H1 (cell line): Measurements from ENCODE around the gene LYPD6B. TPM values are rescaled to one million over a fixed set of nuclear protein-coding genes. Genes with fewer than 3 reads are reported as not detected.

Source experiments
- CTCF ChIA-PET: fragments of 300-600 bp; sonication (Branson Sonifier 250); formaldehyde crosslinking; loops from one replicate; lab custom pipeline; 2021; ENCODE audit not compliant: partially characterized antibody; lab: Charles Lee
- POLR2A ChIA-PET: fragments of 300-600 bp; sonication (Branson Sonifier 250); formaldehyde crosslinking; loops from one replicate; lab custom pipeline; 2021; ENCODE audit warnings: inconsistent platforms; ENCODE audit not compliant: partially characterized antibody; lab: Charles Lee
- DNase-seq, 2 experiments: peaks; one replicate each; pipeline versions ENCODE4 v3.0.0 to v3.0.0-alpha.2; 2010 to 2022; ENCODE audit warnings: low spot score in 2 of 2, low read depth in 1 of 2, mixed read lengths in 1 of 2
- FAIRE-seq: peaks from 2 replicates; lab custom pipeline; 2011; peaks lifted over from hg19 to GRCh38; lab: Jason Lieb, UNC
- H2AFZ ChIP-seq: 2 replicates; pipeline ENCODE4 v1.8.1; 2012; ENCODE audit warnings: low read length, inconsistent platforms
- H2AK5ac ChIP-seq: 2 replicates; pipeline ENCODE4 v1.6.1; 2013; ENCODE audit warnings: low read depth, low read length
- H2BK120ac ChIP-seq: replicated peaks from 2 replicates; pipeline ENCODE3; 2013; ENCODE audit warnings: low read depth, low read length, inconsistent platforms
- H2BK12ac ChIP-seq: 2 replicates; pipeline ENCODE4 v1.6.1; 2013; ENCODE audit warnings: low read depth, low read length
- H2BK15ac ChIP-seq: 2 replicates; pipeline ENCODE4 v1.6.1; 2013; ENCODE audit warnings: low read length
- H2BK20ac ChIP-seq: 2 replicates; pipeline ENCODE4 v1.6.1; 2013; ENCODE audit warnings: low read length
- H2BK5ac ChIP-seq: 2 replicates; pipeline ENCODE4 v1.6.1; 2013; ENCODE audit warnings: low read depth, low read length
- H3K14ac ChIP-seq: 2 replicates; pipeline ENCODE4 v1.6.1; 2013; ENCODE audit warnings: inconsistent platforms; ENCODE audit not compliant: insufficient read length
- H3K18ac ChIP-seq: 2 replicates; pipeline ENCODE4 v1.6.1; 2013; ENCODE audit warnings: low read length; ENCODE audit errors: extremely low read depth
- H3K23ac ChIP-seq: 2 replicates; pipeline ENCODE4 v1.6.1; 2013; ENCODE audit warnings: inconsistent platforms; ENCODE audit not compliant: insufficient read length
- H3K23me2 ChIP-seq: 2 replicates; pipeline ENCODE4 v1.6.1; 2013; ENCODE audit warnings: low read depth, low read length
- H3K27ac ChIP-seq: 2 replicates; pipeline ENCODE4 v1.6.1; 2011; ENCODE audit warnings: low read depth, low read length, inconsistent platforms
- H3K27me3 ChIP-seq, 4 experiments: replicated peaks in 1 of 4; 1 replicate in 1 of 4; 2 replicates in 3 of 4; pipeline versions ENCODE4 v1.6.1 to v1.8.1; 2011 to 2013; ENCODE audit warnings: low read length in 3 of 4, mild to moderate bottlenecking in 3 of 4, inconsistent platforms in 2 of 4, mixed read lengths in 2 of 4, moderate library complexity in 1 of 4; ENCODE audit not compliant: control insufficient read depth in 3 of 4, insufficient read depth in 3 of 4; ENCODE audit errors: extremely low read depth in 1 of 4
- H3K36me3 ChIP-seq, 4 experiments: 2 replicates each; pipeline versions ENCODE4 v1.6.1 to v1.8.1; 2011 to 2013; ENCODE audit warnings: mild to moderate bottlenecking in 4 of 4, low read length in 3 of 4, moderate library complexity in 2 of 4, control low read depth in 1 of 4, inconsistent platforms in 1 of 4; ENCODE audit not compliant: insufficient read depth in 4 of 4, control insufficient read depth in 2 of 4
- H3K4ac ChIP-seq: replicated peaks from 2 replicates; pipeline ENCODE3; 2013; ENCODE audit warnings: low read length, low read depth, mixed read lengths, inconsistent platforms; ENCODE audit not compliant: insufficient read length
- H3K4me1 ChIP-seq, 4 experiments: replicated peaks in 1 of 4; 1 replicate in 1 of 4; 2 replicates in 3 of 4; pipeline versions ENCODE4 v1.6.1 to v1.8.1; 2011 to 2013; ENCODE audit warnings: low read length in 3 of 4, inconsistent platforms in 2 of 4, mixed read lengths in 1 of 4; ENCODE audit not compliant: insufficient read depth in 4 of 4, control insufficient read depth in 3 of 4
- H3K4me2 ChIP-seq, 2 experiments: 2 replicates each; pipeline versions ENCODE4 v1.6.1 to v1.8.1; 2011 to 2013; ENCODE audit warnings: low read depth in 2 of 2, low read length in 2 of 2, control low read depth in 1 of 2, inconsistent platforms in 1 of 2, mild to moderate bottlenecking in 1 of 2; ENCODE audit not compliant: insufficient read depth in 1 of 2
- H3K4me3 ChIP-seq, 4 experiments: fragments of 200-600, 300-600 bp in 1 of 4; sonication (generic), shearing (Covaris generic), sonication (Bioruptor Twin) in 1 of 4; 2 replicates each; pipeline versions ENCODE4 v1.5.1 to v1.8.1; 2011 to 2016; ENCODE audit warnings: low read length in 4 of 4, low read depth in 3 of 4, control low read depth in 2 of 4, inconsistent platforms in 2 of 4, mild to moderate bottlenecking in 2 of 4, mixed read lengths in 1 of 4, moderate library complexity in 1 of 4; ENCODE audit not compliant: insufficient read depth in 2 of 4; ENCODE audit errors: extremely low read depth in 1 of 4
- H3K56ac ChIP-seq: replicated peaks from 2 replicates; pipeline ENCODE3; 2013; ENCODE audit warnings: low read depth, mild to moderate bottlenecking, mixed read lengths, low read length, inconsistent platforms; ENCODE audit not compliant: insufficient read length
- H3K79me1 ChIP-seq: 2 replicates; pipeline ENCODE4 v1.6.1; 2013; ENCODE audit warnings: low read depth, low read length, control low read depth
- H3K79me2 ChIP-seq, 2 experiments: 2 replicates each; pipeline versions ENCODE4 v1.6.1 to v1.8.1; 2012 to 2013; ENCODE audit warnings: low read length in 2 of 2, mild to moderate bottlenecking in 2 of 2, inconsistent platforms in 1 of 2; ENCODE audit not compliant: insufficient read depth in 2 of 2, control insufficient read depth in 1 of 2
- H3K9ac ChIP-seq, 4 experiments: replicated peaks in 1 of 4; 1 replicate in 1 of 4; 2 replicates in 3 of 4; pipeline versions ENCODE4 v1.6.1 to v1.8.1; 2011 to 2013; ENCODE audit warnings: low read depth in 3 of 4, low read length in 3 of 4, control low read depth in 2 of 4, mild to moderate bottlenecking in 2 of 4, moderate library complexity in 2 of 4, inconsistent platforms in 1 of 4; ENCODE audit errors: extremely low read depth in 1 of 4
- H3K9me3 ChIP-seq, 2 experiments: 2 replicates each; pipeline versions ENCODE4 v1.6.1 to v1.8.1; 2012 to 2013; ENCODE audit warnings: mild to moderate bottlenecking in 2 of 2, moderate library complexity in 2 of 2, control low read depth in 1 of 2, inconsistent platforms in 1 of 2, low read depth in 1 of 2, low read length in 1 of 2, mixed read lengths in 1 of 2; ENCODE audit not compliant: insufficient read depth in 2 of 2
- H4K20me1 ChIP-seq, 2 experiments: replicated peaks in 1 of 2; 2 replicates each; pipeline versions ENCODE3 to v1.8.1; 2011 to 2013; ENCODE audit warnings: inconsistent platforms in 2 of 2, low read length in 2 of 2, mild to moderate bottlenecking in 1 of 2; ENCODE audit not compliant: insufficient read depth in 2 of 2, control insufficient read depth in 1 of 2
- H4K5ac ChIP-seq: 2 replicates; pipeline ENCODE4 v1.6.1; 2013; ENCODE audit warnings: low read length, low read depth, mixed read lengths, inconsistent platforms; ENCODE audit not compliant: insufficient read length
- H4K8ac ChIP-seq: 2 replicates; pipeline ENCODE4 v1.8.0; 2013; ENCODE audit warnings: mild to moderate bottlenecking, moderate library complexity, low read length, inconsistent platforms; ENCODE audit not compliant: insufficient read depth; ENCODE audit errors: extremely low read depth
- H4K91ac ChIP-seq: replicated peaks from 2 replicates; pipeline ENCODE3; 2013; ENCODE audit warnings: low read length, mixed read lengths, inconsistent platforms; ENCODE audit not compliant: insufficient read length
- ATF2 ChIP-seq: IDR thresholded peaks from 2 replicates; pipeline ENCODE4 v1.6.1; 2012; ENCODE audit warnings: low read length, inconsistent platforms
- HDAC2 ChIP-seq, 2 experiments: fragments of 300-600 bp in 1 of 2; sonication (generic) in 1 of 2; IDR thresholded peaks; 2 replicates each; pipeline ENCODE4 v1.6.1; 2011 to 2012; ENCODE audit warnings: low read depth in 2 of 2, low read length in 2 of 2, mild to moderate bottlenecking in 2 of 2, moderate library complexity in 2 of 2, borderline replicate concordance in 1 of 2, inconsistent platforms in 1 of 2
- JUN ChIP-seq: IDR thresholded peaks from 2 replicates; pipeline ENCODE4 v1.6.1; 2011; ENCODE audit warnings: low read depth, mild to moderate bottlenecking, improper control_type of control experiment, low read length
- MAFK ChIP-seq: IDR thresholded peaks from 2 replicates; pipeline ENCODE4 v1.6.1; 2012; ENCODE audit warnings: low read depth, mild to moderate bottlenecking, improper control_type of control experiment, low read length
- SAP30 ChIP-seq: fragments of 300-600 bp; sonication (generic); IDR thresholded peaks from 2 replicates; pipeline ENCODE4 v1.7.1; 2012; ENCODE audit warnings: low read length, moderate library complexity, mild to moderate bottlenecking, inconsistent platforms; ENCODE audit not compliant: insufficient read depth, insufficient replicate concordance
- WGBS, 2 experiments: shearing (Covaris generic) in 1 of 2; methylation state at CpG; one replicate each; pipeline versions ENCODE4 v1.1.6 to v1.1.7; 2013 to 2015; ENCODE audit warnings: low lambda C conversion rate in 2 of 2, mixed read lengths in 2 of 2, inconsistent platforms in 1 of 2, low coverage in 1 of 2, missing lambda C conversion rate in 1 of 2; ENCODE audit not compliant: insufficient replicate concordance in 2 of 2, insufficient coverage in 1 of 2, insufficient read length in 1 of 2; ENCODE audit errors: extremely low coverage in 1 of 2, missing lambda C conversion rate in 1 of 2; 5-methylcytosine and 5-hydroxymethylcytosine counted together
- polyA plus RNA-seq, 7 experiments: library from polyadenylated mRNA; depleted of rRNA in 3 of 7; stranded (reverse) in 5 of 7; unstranded in 2 of 7; fragments of >200 nt in 5 of 7; fragments of 200-250 nt in 2 of 7; gene quantifications; 1 replicate in 5 of 7; 2 replicates in 1 of 7; 4 replicates in 1 of 7; pipeline versions ENCODE4 v1.2.1 to v1.2.3, GENCODE V29; 2011 to 2013; ENCODE audit warnings: missing spikeins in 2 of 7, mixed read lengths in 2 of 7
- total RNA-seq: library from RNA; stranded (reverse); fragmentation: NEBNext Ultra II Directional; extraction: Animal tissue kit (Norgen Biotek cat#: 25700); gene quantifications from 2 replicates; pipeline ENCODE4 v1.2.1, GENCODE V29; 2021

The LYPD6B gene
- total and polyA plus RNA-seq, 2 of the 8 experiments (the other 6 are each of a cell fraction or from before 2014, with no cell fraction given): 2.2 to 3.5 TPM

DNA sequence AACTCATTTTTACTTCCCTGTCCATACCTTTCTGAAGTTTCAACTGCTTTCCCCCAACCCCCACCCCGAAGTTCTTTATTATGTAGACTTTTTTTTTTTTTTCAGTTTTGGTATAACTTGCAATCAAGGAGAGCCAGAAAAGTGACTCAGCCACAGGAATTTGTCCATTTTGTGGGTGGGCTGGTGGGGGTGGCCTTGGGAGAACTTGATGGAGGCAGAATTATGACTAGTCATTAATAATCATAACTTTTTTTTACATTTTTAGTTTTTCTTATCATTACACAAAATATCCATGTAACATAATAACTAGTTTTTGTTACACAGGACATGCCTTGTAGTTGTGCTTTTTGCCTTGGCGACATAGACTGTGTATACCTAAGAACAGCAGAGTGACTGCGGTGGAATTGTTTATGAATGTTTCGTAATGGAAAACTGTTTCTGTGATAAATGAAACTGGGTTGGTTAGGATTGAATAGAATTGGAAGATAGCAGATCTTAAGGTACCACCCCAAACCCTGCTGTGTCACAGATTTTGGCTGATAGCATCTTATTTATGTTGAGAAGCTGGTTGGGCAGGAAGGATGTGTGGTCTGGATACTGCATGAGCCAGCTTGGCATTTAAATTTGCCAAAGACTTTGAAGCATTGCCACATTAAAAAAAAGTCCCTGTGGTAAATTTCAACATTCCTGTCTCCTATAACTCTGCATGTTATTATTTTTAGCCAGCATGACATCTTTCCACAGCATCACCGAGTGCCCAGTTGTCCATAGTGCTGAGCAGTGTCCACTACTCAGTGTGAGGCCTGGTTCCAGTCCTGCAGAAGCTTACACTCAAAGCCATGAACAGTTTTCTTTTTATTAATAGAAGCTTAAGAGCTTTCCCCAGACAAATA lies 30.7 kb downstream of the LYPD6B start:
- Histone ChIP-seq H4K8ac (no peak overlapping the region), H2AFZ (no peak overlapping the region), H2BK15ac (no peak overlapping the region), H3K23ac (no peak overlapping the region), H3K18ac (no peak overlapping the region), H3K79me2 (no peaks in the 10 kb centered on the region), H3K9ac (no peak overlapping the region), H3K9me3 (no peaks in the 10 kb centered on the region), H3K14ac (no peak overlapping the region), H3K36me3 (no peaks in the 10 kb centered on the region), H3K4me2 (no peak overlapping the region), H3K4ac (no peak overlapping the region), H4K5ac (no peak overlapping the region), H3K56ac (no peak overlapping the region), H3K4me3 (no peak overlapping the region), H3K4me1 (no peaks in the 10 kb centered on the region; a peak in 1 of 7 replicates), H3K27ac (no peak overlapping the region), H3K79me1 (no peaks in the 10 kb centered on the region), H4K91ac (no peak overlapping the region), H3K27me3 (no peaks in the 10 kb centered on the region), H4K20me1 (no peaks in the 10 kb centered on the region), H3K23me2 (no peaks in the 10 kb centered on the region), H2BK5ac (no peak overlapping the region), H2BK12ac (no peak overlapping the region), H2BK120ac (no peak overlapping the region), H2AK5ac (no peak overlapping the region), H2BK20ac (no peak overlapping the region)
- no peak for TF ChIP-seq ATF2
- TF ChIP-seq MAFK: no peak
- no peak for TF ChIP-seq SAP30
- no peak for TF ChIP-seq HDAC2 (IDR thresholded peaks at IDR 0.05; ENCODE audit: borderline replicate concordance in 1 of 2, low read depth in 2 of 2, low read length in 2 of 2)
- TF ChIP-seq JUN: no peak
- 84 to 100% methylated on average over 1 to 5 of the region's 5 CpGs for WGBS, 2 experiments
- no peak for FAIRE-seq
- DNase-seq: no peak
- ChIA-PET CTCF (no interaction called here), POLR2A (interaction anchor here (0.6 kb wide), 1 partner anchor 139 kb away, joined by 3 read pairs; no protein-coding TSS in a partner anchor)
